GM21447 (cell line): Measurements from ENCODE around the gene SPOCK3.

Experiments
- ATAC-seq: cut with Tn5 transposase; IDR thresholded peaks from one replicate; pipeline ENCODE4 v1.9.1; 2021; ENCODE audit not compliant: unreplicated experiment

The SPOCK3 gene

DNA sequence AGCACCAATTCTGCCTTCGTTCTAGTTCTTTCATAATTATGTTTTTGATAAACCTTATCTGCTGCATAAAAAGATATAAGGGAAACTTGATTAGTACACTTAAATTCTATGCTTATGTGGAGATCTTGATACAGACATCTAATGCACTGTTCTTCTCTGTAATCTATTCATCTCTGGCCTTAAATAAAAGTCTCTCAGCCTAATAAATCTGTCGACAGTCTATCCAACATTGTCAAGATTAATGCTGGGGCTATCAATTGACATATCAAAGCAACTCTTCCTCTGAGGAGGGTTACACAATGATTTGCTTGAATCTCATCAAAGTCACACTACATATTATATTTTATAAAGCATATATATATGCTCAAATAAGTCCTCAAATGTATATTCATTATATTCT lies 545.5 kb downstream of the SPOCK3 start:
- no peak for ATAC-seq

DNA sequence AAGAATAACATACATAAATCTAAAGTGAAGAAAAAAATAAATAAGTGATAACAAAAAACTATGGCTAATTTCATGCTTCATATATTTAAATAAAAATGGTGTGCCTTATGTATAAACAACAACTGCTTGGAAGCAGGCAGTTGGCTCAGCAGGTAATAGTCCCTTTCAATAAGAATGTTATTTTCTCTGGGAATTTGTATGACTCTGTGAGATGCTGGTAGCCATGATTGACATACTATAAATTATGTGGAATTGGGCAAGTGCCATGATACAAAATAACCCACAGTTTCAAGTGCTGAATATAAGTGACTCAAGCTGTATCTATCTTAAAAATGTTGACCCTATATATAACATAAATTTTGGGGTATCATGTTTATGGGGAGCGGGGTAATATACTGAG lies 546.5 kb downstream of the SPOCK3 start:
- no peak for ATAC-seq
